Activated CD4-positive, alpha-beta T cell treated with anti-CD3 and anti-CD28 coated beads for 4 hours (primary cell): ENCODE results near the gene PLEKHG5.

Experiments
- DNase-seq, 2 donors: peaks; one replicate each; pipeline ENCODE4 v3.0.0-alpha.2; 2020

Gene PLEKHG5

GRCh38 chr1:6424619-6425593 is 66.6 kb downstream of the PLEKHG5 start, which contains the start of gene ESPN:
TSS of gene ESPN (plus strand) at chr1:6424776. CDS start at chr1:6424956, 180 bp downstream.
- DNase-seq: no peak

GRCh38 chr1:6424000-6424565 is 67.4 kb downstream of the PLEKHG5 start:
- no peak for DNase-seq

- peak; percentile 73 to 81 for DNase-seq
These were observed 68.0 kb downstream of the PLEKHG5 start for GRCh38 chr1:6423321-6423999.

- DNase-seq: no peak
These were observed 70.2 kb downstream of the PLEKHG5 start for GRCh38 chr1:6421266-6421665.

GRCh38 chr1:6420454-6421042 is 70.9 kb downstream of the PLEKHG5 start:
- no peak for DNase-seq

GRCh38 chr1:6419804-6420453 is 71.5 kb downstream of the PLEKHG5 start, which contains the start of gene HES2:
TSS of gene HES2 (minus strand) at chr1:6419919. CDS start at chr1:6419820, 99 bp downstream.
- no peak for DNase-seq

- DNase-seq: no peak
These were observed 72.1 kb downstream of the PLEKHG5 start for GRCh38 chr1:6419397-6419803.

GRCh38 chr1:6418668-6419396 is 72.6 kb downstream of the PLEKHG5 start:
- no peak for DNase-seq

GRCh38 chr1:6417961-6418667 is 73.4 kb downstream of the PLEKHG5 start:
- no peak for DNase-seq
